LNCAP (cell line): ENCODE data around the gene CARD10.

Experiments
- TF ChIP-seq, protein P1 (sequence below): fragments of 450-650 bp; IDR thresholded peaks from 2 replicates; pipeline ENCODE4 v1.5.1; 2017; ENCODE audit warnings: mild to moderate bottlenecking

Gene CARD10

DNA sequence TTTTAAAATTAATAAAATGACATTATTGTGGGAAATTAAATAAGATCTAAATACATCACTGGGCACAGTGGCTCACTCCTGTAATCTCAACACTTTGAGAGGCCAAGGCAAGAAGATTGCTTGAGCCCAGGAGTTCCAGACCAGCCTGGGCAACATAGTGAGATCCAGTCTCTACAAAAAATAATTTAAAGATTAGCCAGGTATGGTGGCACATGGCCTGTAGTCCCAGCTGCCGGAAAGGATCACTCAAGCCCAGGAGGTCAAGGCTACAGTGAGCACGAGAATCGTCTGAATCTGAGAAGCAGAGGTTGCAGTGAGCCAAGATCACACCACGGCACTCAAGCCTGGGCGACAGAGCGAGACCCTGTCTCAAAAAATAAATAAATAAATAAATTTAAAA lies 15.9 kb upstream of the CARD10 start:
- TF ChIP-seq, protein P1, sequence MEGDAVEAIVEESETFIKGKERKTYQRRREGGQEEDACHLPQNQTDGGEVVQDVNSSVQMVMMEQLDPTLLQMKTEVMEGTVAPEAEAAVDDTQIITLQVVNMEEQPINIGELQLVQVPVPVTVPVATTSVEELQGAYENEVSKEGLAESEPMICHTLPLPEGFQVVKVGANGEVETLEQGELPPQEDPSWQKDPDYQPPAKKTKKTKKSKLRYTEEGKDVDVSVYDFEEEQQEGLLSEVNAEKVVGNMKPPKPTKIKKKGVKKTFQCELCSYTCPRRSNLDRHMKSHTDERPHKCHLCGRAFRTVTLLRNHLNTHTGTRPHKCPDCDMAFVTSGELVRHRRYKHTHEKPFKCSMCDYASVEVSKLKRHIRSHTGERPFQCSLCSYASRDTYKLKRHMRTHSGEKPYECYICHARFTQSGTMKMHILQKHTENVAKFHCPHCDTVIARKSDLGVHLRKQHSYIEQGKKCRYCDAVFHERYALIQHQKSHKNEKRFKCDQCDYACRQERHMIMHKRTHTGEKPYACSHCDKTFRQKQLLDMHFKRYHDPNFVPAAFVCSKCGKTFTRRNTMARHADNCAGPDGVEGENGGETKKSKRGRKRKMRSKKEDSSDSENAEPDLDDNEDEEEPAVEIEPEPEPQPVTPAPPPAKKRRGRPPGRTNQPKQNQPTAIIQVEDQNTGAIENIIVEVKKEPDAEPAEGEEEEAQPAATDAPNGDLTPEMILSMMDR = no peak

- TF ChIP-seq, protein P1 = no peak
These were observed 15.2 kb upstream of the CARD10 start for GRCh38 chr22:37534445-37534844.

DNA sequence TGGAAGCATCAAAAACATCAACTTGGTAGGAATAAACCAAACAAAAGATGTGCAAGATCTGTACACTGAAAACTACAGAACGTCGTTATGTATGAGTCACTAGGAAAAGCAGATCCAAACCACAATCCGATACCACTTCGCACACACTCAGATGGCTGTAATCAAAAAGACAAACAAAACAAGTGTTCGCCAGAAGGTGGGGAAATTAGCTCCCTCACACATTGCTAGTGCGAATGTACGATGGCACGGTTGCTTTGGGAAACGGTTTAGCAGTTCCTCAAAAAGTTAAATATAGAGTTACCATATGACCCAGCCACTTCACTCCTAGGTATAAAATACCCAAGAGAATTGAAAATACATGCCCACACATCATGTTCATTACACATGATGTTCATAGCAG lies 14.8 kb upstream of the CARD10 start:
- TF ChIP-seq, protein P1 = no peak

GRCh38 chr22:37529652-37530345 lies 10.6 kb upstream of the CARD10 start:
- TF ChIP-seq, protein P1 = no peak

GRCh38 chr22:37526376-37526775 lies 7.2 kb upstream of the CARD10 start:
- TF ChIP-seq, protein P1 = no peak

GRCh38 chr22:37525746-37526350 lies 6.6 kb upstream of the CARD10 start:
- TF ChIP-seq, protein P1 = no peak

GRCh38 chr22:37525073-37525745 lies 6.0 kb upstream of the CARD10 start:
- TF ChIP-seq, protein P1 = no peak
